ENCODE results near the gene PIP4K2A.

DNA sequence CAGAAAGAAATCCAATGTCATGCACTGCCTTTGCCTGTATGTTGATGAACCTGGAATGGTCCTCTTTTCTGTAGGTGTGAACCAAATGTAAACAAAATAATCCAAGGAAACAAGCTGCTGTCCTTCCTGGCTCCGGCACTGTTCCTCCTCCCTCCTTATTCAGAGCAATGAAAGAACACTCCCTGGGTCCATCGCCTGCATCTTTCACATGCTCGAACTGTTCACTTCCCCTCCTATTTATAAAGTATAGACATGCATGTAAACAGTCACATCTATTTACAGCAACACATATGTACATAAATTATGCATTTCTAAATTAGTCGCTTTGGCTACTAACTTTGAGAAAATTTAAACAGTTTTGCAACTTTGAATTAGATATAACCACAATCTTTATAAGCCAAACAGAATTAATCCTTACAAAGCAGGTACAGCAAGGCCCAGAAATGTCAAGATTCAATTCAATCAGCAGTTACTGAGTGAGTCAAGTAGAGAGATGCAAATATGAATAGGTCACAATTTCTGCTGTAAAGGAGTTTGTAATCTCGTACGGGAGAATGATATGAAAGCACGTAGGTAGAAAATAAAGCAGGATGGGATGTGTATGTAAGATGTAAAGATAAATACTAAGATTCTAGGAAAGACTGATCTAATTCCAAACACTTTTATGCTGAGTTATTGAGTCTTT is 162.6 kb downstream of the PIP4K2A start:
- TF ChIP-seq FOXA1 (IDR thresholded peaks at IDR 0.05) (no peak), BHLHE40 (IDR thresholded peaks at IDR 0.05; ENCODE audit: borderline replicate concordance) (no peak), HDGF (IDR thresholded peaks at IDR 0.05; ENCODE audit: borderline replicate concordance) (no peak), FOXK2 (IDR thresholded peaks at IDR 0.05) (no peak), SP1 (IDR thresholded peaks at IDR 0.05) (no peak), SUZ12 (IDR thresholded peaks at IDR 0.05) (no peak), FOXM1 (IDR thresholded peaks at IDR 0.05; ENCODE audit: borderline replicate concordance) (no peak), LEF1 (IDR thresholded peaks at IDR 0.05; ENCODE audit: borderline replicate concordance) (no peak), CTBP1 (IDR thresholded peaks at IDR 0.05; ENCODE audit: borderline replicate concordance) (no peak), NFRKB (IDR thresholded peaks at IDR 0.05) (no peak), ZNF384 (IDR thresholded peaks at IDR 0.05) (no peak), ELF4 (IDR thresholded peaks at IDR 0.05) (no peak)
- TF ChIP-seq, protein P1, sequence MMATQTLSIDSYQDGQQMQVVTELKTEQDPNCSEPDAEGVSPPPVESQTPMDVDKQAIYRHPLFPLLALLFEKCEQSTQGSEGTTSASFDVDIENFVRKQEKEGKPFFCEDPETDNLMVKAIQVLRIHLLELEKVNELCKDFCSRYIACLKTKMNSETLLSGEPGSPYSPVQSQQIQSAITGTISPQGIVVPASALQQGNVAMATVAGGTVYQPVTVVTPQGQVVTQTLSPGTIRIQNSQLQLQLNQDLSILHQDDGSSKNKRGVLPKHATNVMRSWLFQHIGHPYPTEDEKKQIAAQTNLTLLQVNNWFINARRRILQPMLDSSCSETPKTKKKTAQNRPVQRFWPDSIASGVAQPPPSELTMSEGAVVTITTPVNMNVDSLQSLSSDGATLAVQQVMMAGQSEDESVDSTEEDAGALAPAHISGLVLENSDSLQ (IDR thresholded peaks at IDR 0.05): no peak

Data from HEK293T (cell line).